Central memory CD8-positive, alpha-beta T cell (primary cell): ENCODE measurements around the gene SLAMF7.
"Not testable (repeated sequence)": the region's sequence is repeated elsewhere in the genome, so short reads cannot be mapped to it uniquely, and the experiment has no call there.

Experiments used
- ATAC-seq: fragments of 150-1000 bp; cut with Tn5 transposase; replicated peaks from 2 replicates; pipeline ENCODE4 v1.10.0; 2022; ENCODE audit warnings: mild to moderate bottlenecking, moderate FRiP score, moderate number of reproducible peaks; ENCODE audit not compliant: poor library complexity, severe bottlenecking; ENCODE audit errors: extremely low read depth
- DNase-seq, 2 donors: peaks; one replicate each; pipeline ENCODE4 v3.0.0; 2021; ENCODE audit warnings: low spot score in 2 of 2
- H3K27ac Mint-ChIP-seq: one replicate; pipeline ENCODE4 v1.8.0; 2022; ENCODE audit warnings: low read depth, mild to moderate bottlenecking, moderate library complexity, mixed read lengths
- H3K27me3 Mint-ChIP-seq: one replicate; pipeline ENCODE4 v1.8.0; 2022; ENCODE audit warnings: mixed read lengths
- H3K36me3 Mint-ChIP-seq: one replicate; pipeline ENCODE4 v1.8.0; 2022; ENCODE audit warnings: mild to moderate bottlenecking, moderate library complexity, mixed read lengths; ENCODE audit not compliant: insufficient read depth
- H3K4me1 Mint-ChIP-seq: one replicate; pipeline ENCODE4 v1.8.0; 2022; ENCODE audit warnings: mixed read lengths
- H3K4me3 Mint-ChIP-seq: one replicate; pipeline ENCODE4 v1.8.0; 2022; ENCODE audit warnings: mild to moderate bottlenecking, moderate library complexity, mixed read lengths
- H3K9me3 Mint-ChIP-seq: one replicate; pipeline ENCODE4 v1.8.0; 2022; ENCODE audit warnings: mixed read lengths

Gene SLAMF7

DNA sequence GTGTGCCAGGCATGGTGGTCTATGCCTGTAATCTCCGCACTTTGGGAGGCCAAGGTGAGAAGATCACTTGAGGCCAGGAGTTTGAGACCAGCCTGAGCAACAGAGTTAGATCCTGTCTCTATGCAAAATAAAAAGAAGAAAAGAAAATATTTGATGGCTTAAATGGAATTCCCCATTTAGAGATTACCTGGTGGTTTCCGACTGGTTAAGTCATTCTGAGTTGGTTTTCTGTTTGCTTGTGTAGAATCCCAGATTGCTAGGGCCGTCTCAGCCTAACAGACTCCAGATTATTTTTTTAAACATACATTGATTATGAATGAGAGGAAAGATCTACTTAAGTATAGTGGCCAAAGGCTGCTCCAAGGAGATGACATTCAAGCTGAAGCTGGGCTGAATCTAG lies 34.0 kb downstream of the SLAMF7 start:
- no peak for DNase-seq
- Mint-ChIP-seq H3K27ac (no peak overlapping the region), H3K4me1 (peaks cover 21% of the 10 kb centered on the region), H3K9me3 (no peaks in the 10 kb centered on the region), H3K27me3 (no peaks in the 10 kb centered on the region), H3K4me3 (no peak overlapping the region), H3K36me3 (peaks cover 4% of the 10 kb centered on the region)
- no peak for ATAC-seq

DNA sequence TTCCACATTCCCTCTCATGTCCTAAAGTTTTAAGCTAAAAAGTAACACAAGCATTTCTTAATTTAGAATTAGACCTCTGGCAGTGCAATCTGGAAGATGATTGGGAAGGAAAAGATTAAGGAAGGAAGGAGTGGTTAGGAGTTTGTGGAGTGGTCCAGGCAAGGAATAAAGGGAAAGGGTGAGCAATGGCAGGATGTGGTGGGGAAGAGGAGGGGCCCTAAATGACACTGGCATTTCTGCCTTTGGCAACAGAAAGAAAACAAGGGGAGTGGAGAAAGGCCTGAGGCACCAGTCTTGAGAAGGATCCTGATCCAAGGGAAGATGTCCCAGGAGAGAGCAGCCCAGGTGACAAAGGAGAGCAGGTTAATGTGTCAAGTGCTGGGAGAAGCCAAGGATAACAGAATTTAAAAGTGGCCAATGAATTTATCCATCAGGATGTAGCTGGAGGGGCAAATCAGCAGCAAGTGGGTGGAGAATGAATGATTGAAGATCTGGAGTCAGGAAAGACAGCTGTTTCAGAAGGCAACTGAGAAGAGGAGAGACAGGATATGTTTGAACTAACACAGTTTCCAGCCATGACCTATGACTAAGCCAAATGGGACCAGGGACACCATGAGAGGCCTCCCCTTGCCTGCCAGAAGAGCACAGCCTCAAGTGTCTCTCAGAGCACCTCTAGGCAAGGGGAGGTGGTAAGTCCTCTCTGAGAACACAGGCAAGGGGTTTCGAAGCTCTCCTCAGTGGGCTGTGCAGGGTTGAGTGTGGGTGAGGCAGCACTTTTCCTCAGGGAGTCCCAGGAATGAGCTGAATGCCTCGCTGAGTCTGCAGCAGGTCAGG lies 36.1 kb downstream of the SLAMF7 start:
- no peak overlapping the region for H3K27ac Mint-ChIP-seq
- no peaks in the 10 kb centered on the region for H3K36me3 Mint-ChIP-seq
- no peaks in the 10 kb centered on the region for H3K27me3 Mint-ChIP-seq
- no peaks in the 10 kb centered on the region for H3K9me3 Mint-ChIP-seq
- DNase-seq = no peak
- peaks cover 17% of the 10 kb centered on the region for H3K4me1 Mint-ChIP-seq
- ATAC-seq = no peak
- no peak overlapping the region for H3K4me3 Mint-ChIP-seq

DNA sequence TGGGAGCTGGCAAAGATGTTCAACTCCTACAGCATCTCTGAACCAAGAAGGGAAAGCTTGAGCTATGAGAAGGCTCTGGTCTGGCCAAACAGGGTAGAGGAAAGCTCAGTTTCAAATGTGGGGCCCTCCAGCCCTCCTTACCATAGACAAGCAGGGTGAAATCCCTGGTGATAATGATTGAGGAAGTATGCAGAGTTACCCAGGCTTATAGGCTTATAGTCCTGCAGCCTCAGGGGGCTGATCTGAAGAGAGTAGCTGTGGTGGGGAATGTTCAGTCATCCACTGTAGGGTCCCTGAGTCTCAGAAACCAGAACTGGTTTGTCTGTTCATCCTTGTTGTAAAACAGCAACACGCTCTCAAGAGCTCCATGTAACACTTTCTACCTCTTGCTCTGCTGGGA lies 37.1 kb downstream of the SLAMF7 start:
- Mint-ChIP-seq H3K27ac (no peak overlapping the region), H3K36me3 (peaks cover 1% of the 10 kb centered on the region), H3K9me3 (no peaks in the 10 kb centered on the region), H3K27me3 (no peaks in the 10 kb centered on the region), H3K4me1 (peaks cover 17% of the 10 kb centered on the region), H3K4me3 (no peak overlapping the region)
- ATAC-seq (no peak), DNase-seq (no peak)

GRCh38 chr1:160777486-160778089 lies 38.5 kb downstream of the SLAMF7 start:
- no peak overlapping the region for H3K27ac Mint-ChIP-seq
- ATAC-seq (peak; percentile 33), DNase-seq (peak in 1 of 2 donors; percentile 43)
- H3K4me1 Mint-ChIP-seq = peaks cover 29% of the 10 kb centered on the region
- H3K9me3 Mint-ChIP-seq = no peaks in the 10 kb centered on the region
- H3K27me3 Mint-ChIP-seq = no peaks in the 10 kb centered on the region
- peaks cover 2% of the 10 kb centered on the region for H3K36me3 Mint-ChIP-seq
- no peak overlapping the region for H3K4me3 Mint-ChIP-seq

- ATAC-seq = no peak
- peaks cover 29% of the 10 kb centered on the region for H3K4me1 Mint-ChIP-seq
- H3K27ac Mint-ChIP-seq = no peak overlapping the region
Measured at GRCh38 chr1:160778976-160779375, 39.9 kb downstream of the SLAMF7 start.

GRCh38 chr1:160779626-160780397 lies 40.8 kb downstream of the SLAMF7 start:
- H3K9me3 Mint-ChIP-seq = no peaks in the 10 kb centered on the region
- no peaks in the 10 kb centered on the region for H3K27me3 Mint-ChIP-seq
- ATAC-seq (no peak), DNase-seq (no peak)
- H3K4me3 Mint-ChIP-seq = no peak overlapping the region
- H3K36me3 Mint-ChIP-seq = peaks cover 2% of the 10 kb centered on the region
- no peak overlapping the region for H3K27ac Mint-ChIP-seq
- H3K4me1 Mint-ChIP-seq = peaks cover 27% of the 10 kb centered on the region

More at GRCh38 chr1:160778976-160779375, 39.9 kb downstream of the SLAMF7 start:
- DNase-seq = no peak
- Mint-ChIP-seq H3K9me3 (no peaks in the 10 kb centered on the region), H3K4me3 (no peak overlapping the region), H3K27me3 (no peaks in the 10 kb centered on the region), H3K36me3 (peaks cover 2% of the 10 kb centered on the region)

DNA sequence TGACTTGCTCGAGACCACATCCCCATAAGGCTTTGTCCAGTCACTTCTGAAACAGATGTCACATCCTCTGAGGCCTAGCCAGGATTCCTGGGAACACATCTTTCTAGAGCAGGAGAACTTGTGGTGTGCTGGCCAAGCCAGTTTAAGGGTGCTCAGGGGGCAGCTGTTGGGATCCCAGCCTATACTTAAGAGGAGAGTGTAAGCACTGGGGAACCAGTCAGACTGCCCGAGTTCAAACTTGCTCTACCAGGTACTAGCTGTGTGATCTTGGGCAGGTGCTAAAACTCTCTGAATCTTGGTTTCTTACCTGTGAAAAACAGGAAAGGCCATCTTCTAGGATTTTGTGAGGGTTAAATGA lies 41.3 kb downstream of the SLAMF7 start:
- DNase-seq (no peak), ATAC-seq (no peak)
- Mint-ChIP-seq H3K36me3 (peaks cover 2% of the 10 kb centered on the region), H3K27ac (no peak overlapping the region), H3K4me3 (no peak overlapping the region), H3K9me3 (no peaks in the 10 kb centered on the region), H3K4me1 (peaks cover 21% of the 10 kb centered on the region), H3K27me3 (no peaks in the 10 kb centered on the region)

DNA sequence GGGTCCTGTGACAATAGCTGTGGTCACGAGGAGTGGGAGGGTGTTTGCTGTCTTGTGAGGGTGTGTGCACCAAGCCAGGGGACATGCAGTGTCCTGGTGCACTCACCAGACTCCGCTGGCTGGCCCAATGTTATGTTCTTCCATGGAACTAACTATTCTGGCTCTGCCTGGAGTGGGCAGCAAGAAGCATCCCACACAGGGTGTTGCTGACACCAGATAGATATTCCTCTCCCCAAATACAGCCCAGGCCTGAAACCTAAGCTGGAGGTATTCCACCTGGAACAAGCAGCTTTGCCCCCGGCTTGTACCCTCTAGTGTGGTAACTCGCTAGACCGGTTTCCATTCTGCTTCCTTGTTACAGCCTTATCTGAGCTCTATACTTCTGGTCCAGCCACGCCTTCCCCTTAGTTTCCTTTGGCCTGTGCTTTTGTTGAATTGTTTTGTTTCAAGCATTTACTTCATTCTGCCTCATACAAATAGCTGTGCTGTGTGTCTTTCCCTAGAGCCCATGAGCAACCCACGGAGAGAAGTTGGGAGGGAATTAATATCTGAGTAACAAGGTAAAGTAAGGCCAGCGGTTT lies 42.2 kb downstream of the SLAMF7 start:
- Mint-ChIP-seq H3K27ac (peak overlapping the region; percentile 73), H3K27me3 (no peaks in the 10 kb centered on the region), H3K9me3 (no peaks in the 10 kb centered on the region), H3K36me3 (peaks cover 2% of the 10 kb centered on the region), H3K4me3 (no peak overlapping the region), H3K4me1 (peaks cover 20% of the 10 kb centered on the region)
- no peak for DNase-seq
- no peak for ATAC-seq

DNA sequence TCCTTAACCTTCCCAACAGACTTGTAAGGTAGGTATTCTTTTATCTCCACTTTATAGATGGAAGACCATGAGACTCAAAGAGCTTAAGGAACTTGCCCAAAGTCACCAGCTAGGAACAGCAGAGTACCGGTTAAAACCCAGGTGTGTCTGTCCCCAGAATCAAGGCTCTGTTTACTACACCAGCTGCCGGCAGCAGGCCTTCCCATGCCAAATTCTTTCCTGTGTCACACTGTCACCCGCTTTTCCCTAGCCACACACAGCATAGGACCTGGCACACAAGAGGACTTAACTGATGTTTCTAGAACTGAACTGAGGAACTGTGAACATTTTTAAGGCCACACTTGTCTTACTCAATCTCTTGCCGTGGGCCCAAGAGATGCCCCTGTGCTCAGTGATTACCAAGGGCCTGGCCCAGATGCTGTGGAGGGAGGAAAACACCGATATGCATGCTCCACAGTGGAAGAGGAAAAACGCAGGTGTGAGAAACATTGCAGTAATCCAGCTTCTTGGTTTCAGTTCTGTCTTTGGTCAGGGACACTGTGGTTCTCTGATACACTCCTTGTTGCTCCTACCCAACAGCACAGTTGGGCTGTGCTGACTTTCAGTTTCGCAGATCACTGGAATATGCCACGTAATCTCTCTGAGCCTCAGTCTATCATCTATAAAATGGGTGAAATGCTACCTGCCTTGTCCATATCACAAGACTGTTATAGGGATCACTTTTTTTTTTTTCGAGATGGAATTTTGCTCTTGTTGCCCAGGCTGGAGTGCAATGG lies 43.1 kb downstream of the SLAMF7 start:
- ATAC-seq (peak; percentile 91), DNase-seq (no peak)
- Mint-ChIP-seq H3K4me3 (peak overlapping the region; percentile 76), H3K27ac (peak overlapping the region; percentile 73), H3K9me3 (no peaks in the 10 kb centered on the region), H3K4me1 (peaks cover 20% of the 10 kb centered on the region), H3K36me3 (peaks cover 2% of the 10 kb centered on the region), H3K27me3 (no peaks in the 10 kb centered on the region)

DNA sequence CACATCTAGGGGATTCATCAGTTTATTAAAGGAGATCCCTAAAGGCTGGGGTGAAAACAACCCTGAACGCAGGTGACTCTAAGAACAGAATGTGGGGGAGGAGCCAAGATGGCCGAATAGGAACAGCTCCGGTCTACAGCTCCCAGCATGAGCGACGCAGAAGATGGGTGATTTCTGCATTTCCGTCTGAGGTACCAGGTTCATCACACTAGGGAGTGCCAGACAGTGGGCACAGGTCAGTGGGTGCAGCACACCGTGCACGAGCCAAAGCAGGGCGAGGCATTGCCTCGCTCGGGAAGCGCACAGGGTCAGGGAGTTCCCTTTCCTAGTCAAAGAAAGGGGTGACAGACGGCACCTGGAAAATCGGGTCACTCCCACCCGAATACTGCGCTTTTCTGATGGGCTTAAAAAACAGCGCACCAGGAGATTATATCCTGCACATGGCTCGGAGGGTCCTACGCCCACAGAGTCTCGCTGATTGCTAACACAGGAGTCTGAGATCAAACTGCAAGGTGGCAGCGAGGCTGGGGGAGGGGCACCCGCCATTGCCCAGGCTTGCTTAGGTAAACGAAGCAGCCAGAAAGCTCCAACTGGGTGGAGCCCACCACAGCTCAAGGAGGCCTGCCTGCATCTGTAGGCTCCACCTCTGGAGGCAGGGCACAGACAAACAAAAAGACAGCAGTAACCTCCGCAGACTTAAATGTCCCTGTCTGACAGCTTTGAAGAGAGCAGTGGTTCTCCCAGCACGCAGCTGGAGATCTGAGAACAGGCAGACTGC lies 44.1 kb downstream of the SLAMF7 start:
- not testable (repeated sequence) for ATAC-seq, H3K4me3 Mint-ChIP-seq, DNase-seq, H3K27ac Mint-ChIP-seq, H3K36me3 Mint-ChIP-seq, H3K27me3 Mint-ChIP-seq, H3K9me3 Mint-ChIP-seq
- H3K4me1 Mint-ChIP-seq = peaks cover 13% of the 10 kb centered on the region

GRCh38 chr1:160789051-160789701 lies 50.1 kb downstream of the SLAMF7 start:
- Mint-ChIP-seq H3K9me3 (no peaks in the 10 kb centered on the region), H3K4me3 (no peak overlapping the region), H3K27me3 (no peaks in the 10 kb centered on the region), H3K36me3 (no peaks in the 10 kb centered on the region), H3K27ac (no peak overlapping the region), H3K4me1 (peaks cover 3% of the 10 kb centered on the region)
- no peak for DNase-seq
- ATAC-seq = no peak
